ENCODE data around the gene SMKR1.
"Not testable (repeated sequence)": the region's sequence is repeated elsewhere in the genome, so short reads cannot be mapped to it uniquely, and the experiment has no call there.

SMKR1 gene

DNA sequence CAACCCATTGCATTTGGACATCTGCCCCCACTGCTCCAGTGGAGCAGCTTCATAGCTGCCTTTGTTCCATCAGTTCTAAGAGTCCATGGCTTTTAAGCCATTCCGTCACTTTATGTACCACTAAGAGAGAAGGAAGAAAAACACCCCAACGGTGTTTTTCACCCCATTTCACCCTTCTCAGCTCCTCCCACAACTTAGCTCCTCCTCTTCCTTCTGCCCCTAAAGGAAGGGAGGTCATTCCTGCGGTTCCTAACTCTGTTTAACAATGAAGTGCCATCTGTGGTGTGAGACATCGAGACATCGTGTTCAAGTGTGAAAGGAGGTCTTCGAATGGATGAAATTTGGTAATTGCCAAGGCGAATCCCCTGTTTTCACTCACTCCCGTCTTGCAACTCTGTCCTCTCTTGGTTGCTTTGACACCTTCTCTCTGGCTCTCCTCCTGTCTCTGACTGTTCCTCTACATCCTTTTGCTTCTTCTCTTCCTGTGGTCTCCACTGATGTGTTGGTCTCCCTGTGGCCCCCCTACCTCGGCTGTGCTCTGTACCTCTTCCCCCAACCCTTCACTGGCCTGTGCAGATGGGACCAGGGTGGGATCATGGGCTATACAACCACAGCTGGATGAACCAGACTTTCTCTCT lies 23.0 kb downstream of the SMKR1 start:
- no peak for DNase-seq (ENCODE audit: extremely low read depth, low read depth)
- TF ChIP-seq, protein P1, sequence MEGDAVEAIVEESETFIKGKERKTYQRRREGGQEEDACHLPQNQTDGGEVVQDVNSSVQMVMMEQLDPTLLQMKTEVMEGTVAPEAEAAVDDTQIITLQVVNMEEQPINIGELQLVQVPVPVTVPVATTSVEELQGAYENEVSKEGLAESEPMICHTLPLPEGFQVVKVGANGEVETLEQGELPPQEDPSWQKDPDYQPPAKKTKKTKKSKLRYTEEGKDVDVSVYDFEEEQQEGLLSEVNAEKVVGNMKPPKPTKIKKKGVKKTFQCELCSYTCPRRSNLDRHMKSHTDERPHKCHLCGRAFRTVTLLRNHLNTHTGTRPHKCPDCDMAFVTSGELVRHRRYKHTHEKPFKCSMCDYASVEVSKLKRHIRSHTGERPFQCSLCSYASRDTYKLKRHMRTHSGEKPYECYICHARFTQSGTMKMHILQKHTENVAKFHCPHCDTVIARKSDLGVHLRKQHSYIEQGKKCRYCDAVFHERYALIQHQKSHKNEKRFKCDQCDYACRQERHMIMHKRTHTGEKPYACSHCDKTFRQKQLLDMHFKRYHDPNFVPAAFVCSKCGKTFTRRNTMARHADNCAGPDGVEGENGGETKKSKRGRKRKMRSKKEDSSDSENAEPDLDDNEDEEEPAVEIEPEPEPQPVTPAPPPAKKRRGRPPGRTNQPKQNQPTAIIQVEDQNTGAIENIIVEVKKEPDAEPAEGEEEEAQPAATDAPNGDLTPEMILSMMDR (IDR thresholded peaks at IDR 0.05; ENCODE audit: low read depth, low read length) = no peak

DNA sequence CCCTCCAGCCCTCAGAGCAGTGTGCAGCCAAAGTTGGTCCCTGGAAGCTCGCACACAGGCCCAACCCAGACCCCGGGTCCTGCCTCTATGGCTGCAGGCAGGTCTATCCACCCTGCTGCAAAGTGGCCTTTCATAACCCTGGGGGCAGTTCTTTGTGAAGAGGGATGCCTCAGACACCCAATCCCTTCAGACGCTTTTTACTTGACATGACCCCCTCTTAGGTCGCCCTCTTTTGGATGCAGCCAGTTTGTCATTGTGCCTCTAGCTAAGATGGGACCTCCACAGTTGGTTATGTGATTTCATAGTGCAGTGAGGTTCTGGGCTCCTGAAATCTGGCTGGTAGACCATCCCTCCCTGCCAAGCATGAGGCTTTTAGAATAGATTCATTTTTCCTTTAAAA lies 27.3 kb downstream of the SMKR1 start:
- no peak for DNase-seq (ENCODE audit: extremely low read depth, low read depth)
- TF ChIP-seq, protein P1 (IDR thresholded peaks at IDR 0.05; ENCODE audit: low read depth, low read length) = no peak

GRCh38 chr7:129530795-129531391 lies 28.6 kb downstream of the SMKR1 start:
- no peak for DNase-seq (ENCODE audit: extremely low read depth, low read depth)
- TF ChIP-seq, protein P1 (IDR thresholded peaks at IDR 0.05; ENCODE audit: low read depth, low read length) = no peak

DNA sequence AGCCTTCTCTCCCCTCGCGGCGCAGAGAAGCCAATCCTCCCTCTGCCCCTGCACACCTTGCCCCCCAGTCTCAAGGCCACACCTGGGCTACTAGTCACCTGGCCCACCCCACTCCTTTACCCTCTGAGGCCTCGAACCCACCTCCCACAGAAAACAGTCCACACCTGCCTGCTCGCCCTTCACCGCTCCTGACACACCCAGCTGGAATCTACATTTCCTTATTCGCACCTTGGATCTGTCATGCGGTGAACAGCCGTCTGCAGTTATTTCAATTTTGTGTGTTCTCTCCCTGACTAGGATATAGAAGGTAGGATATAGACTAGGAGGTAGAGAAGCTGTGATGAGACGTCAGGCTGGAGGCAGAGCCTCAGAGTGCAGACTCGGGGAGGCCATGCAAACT lies 29.4 kb downstream of the SMKR1 start:
- no peak for DNase-seq (ENCODE audit: extremely low read depth, low read depth)
- TF ChIP-seq, protein P1 (IDR thresholded peaks at IDR 0.05; ENCODE audit: low read depth, low read length) = no peak

GRCh38 chr7:129532375-129532774 lies 30.0 kb downstream of the SMKR1 start:
- no peak for DNase-seq (ENCODE audit: extremely low read depth, low read depth)
- TF ChIP-seq, protein P1 (IDR thresholded peaks at IDR 0.05; ENCODE audit: low read depth, low read length) = no peak

DNA sequence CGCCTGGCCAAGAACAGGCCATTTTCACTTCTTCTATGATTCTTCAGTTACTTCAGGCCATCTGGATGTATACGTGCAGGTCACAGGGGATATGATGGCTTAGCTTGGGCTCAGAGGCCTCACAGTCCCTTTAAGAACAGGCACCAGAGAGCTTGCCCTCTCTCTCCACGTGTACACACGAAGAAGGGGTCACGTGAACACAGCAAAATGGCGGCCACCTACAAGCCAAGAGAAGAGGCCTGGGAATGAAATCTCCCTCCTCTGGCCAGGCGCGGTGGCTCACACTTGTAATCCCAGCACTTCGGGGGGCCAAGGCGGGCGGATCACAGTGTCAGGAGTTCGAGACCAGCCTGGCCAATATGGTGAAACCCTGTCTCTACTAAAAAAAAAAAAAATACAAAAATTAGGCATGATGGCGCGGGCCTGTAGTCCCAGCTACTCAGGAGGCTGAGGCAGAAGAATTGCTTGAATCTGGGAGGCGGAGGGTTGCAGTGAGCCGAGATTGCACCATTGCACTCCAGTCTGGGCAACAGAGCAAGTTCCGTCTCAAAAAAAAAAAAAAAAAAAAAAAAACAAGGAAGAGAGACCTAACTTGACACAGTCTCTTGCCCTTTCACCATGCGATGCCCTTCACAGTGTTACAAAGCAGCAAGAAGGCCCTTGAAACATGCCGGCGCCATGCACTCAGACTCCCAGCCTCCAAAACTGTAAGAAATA lies 32.4 kb downstream of the SMKR1 start:
- DNase-seq (ENCODE audit: extremely low read depth, low read depth) = not testable (repeated sequence)

DNA sequence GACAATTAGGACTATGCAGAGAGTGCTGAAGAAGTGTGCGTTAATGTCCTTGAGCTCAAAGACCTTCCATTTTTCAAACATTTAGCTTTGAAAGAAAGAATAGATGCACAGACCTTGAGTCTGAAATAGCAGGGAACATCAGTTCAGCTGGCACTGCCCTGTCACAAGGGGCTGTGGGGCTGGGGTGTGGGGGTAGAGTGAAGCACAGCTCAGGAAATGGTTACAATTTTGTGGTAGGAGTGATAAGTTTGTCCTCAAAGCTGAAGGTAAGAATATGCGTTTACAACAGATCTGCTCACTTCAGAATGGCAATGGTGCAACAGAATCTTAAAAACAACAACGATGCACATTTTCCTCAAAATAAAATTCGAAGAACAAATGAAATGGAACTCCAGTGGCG lies 33.6 kb downstream of the SMKR1 start:
- no peak for DNase-seq (ENCODE audit: extremely low read depth, low read depth)
- TF ChIP-seq, protein P1 (IDR thresholded peaks at IDR 0.05; ENCODE audit: low read depth, low read length) = no peak
